ENCODE results near the gene SHD.
"Not testable (repeated sequence)": the region's sequence is repeated elsewhere in the genome, so short reads cannot be mapped to it uniquely, and the experiment has no call there.

DNA sequence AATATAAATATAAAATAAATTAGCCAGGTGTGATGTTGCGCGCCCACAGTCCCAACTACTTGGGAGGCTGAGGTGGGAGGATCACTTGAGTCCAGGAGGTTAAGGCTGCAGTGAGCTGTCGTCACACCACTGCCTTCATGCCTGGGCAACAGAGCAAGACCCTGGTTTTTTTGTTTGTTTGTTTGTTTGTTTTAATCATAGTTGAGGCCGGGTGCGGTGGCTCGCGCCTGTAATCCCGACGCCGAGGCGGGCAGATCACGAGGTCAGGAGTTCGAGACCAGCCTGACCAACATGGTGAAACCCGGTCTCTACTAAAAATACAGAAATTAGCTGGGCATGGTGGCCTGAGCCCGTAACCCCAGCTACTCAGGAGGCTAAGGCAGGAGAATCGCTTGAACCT lies 41.6 kb upstream of the SHD start:
- TF ChIP-seq, protein P1, sequence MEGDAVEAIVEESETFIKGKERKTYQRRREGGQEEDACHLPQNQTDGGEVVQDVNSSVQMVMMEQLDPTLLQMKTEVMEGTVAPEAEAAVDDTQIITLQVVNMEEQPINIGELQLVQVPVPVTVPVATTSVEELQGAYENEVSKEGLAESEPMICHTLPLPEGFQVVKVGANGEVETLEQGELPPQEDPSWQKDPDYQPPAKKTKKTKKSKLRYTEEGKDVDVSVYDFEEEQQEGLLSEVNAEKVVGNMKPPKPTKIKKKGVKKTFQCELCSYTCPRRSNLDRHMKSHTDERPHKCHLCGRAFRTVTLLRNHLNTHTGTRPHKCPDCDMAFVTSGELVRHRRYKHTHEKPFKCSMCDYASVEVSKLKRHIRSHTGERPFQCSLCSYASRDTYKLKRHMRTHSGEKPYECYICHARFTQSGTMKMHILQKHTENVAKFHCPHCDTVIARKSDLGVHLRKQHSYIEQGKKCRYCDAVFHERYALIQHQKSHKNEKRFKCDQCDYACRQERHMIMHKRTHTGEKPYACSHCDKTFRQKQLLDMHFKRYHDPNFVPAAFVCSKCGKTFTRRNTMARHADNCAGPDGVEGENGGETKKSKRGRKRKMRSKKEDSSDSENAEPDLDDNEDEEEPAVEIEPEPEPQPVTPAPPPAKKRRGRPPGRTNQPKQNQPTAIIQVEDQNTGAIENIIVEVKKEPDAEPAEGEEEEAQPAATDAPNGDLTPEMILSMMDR (IDR thresholded peaks at IDR 0.05), result not testable (repeated sequence)
- TF ChIP-seq POLR2AphosphoS5 (IDR thresholded peaks at IDR 0.05; ENCODE audit: low read depth, low read length); TCF7L2 (IDR thresholded peaks at IDR 0.05; ENCODE audit: low read depth, low read length); SIN3A (IDR thresholded peaks at IDR 0.05; ENCODE audit: borderline replicate concordance, insufficient read depth, low read depth, low read length): not testable (repeated sequence)
